ENCODE measurements around the gene C4BPA. TPM values are rescaled to one million over a fixed set of nuclear protein-coding genes. Genes with fewer than 3 reads are reported as not detected.
A peak's percentile ranks its signal among the peaks of the same experiment; 100 is the strongest.

Gene C4BPA
- total and polyA plus RNA-seq, 9 donors = 0.09 to 0.50 (median 0.13) TPM; not detected in 2

DNA sequence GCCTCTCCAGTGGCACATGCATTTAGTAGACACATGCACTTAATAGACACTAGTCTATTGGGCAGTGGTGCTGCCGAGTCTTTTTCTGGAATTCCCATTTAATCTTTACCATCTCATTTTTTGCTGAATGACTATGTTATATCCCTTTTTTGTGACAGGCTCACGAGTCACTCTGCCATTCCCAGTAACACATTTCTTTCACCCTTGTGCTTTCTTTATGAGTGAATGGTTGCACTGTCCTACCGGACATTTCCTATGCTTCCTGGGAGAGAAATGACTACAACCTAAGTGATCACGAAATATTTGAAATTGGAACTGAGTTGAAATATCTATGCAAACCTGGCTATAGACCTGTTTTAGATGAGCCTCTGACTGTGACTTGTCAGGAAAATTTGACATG lies 70.9 kb downstream of the C4BPA start:
- Histone ChIP-seq H3K4me3 (ENCODE audit: low read length) (no peak overlapping the region), H3K36me3 (ENCODE audit: control insufficient read depth, insufficient read depth, low read length) (no peaks in the 10 kb centered on the region), H3K27ac (ENCODE audit: low read length) (no peak overlapping the region), H3K9me3 (replicated peaks; ENCODE audit: control insufficient read depth, low read depth, low read length) (no peaks in the 10 kb centered on the region), H3K27me3 (ENCODE audit: control insufficient read depth, insufficient read depth, low read length) (no peaks in the 10 kb centered on the region), H3K4me1 (ENCODE audit: control insufficient read depth, insufficient read depth, low read length) (no peaks in the 10 kb centered on the region)
- WGBS (ENCODE audit: insufficient coverage) = 90% methylated on average over 2 of the region's 4 CpGs
- DNase-seq = no peak

DNA sequence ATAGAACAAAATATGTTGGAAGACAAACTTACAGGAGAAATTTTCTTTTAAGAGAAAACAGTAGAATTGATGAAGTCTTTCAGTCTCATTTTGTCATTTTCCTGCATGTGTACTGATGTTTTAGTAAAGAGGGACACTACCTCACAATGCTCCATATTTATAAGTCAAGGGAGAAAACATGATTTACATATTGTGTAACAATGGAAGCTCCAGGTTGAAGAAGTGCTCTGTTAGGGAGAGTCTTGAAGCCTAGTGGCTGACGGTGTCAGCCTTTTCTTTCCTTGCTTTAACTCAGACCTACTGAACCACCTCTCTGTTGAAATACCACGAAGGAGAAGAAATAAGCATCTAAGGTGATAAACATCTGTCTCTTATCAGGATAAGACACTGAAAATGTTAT lies 75.0 kb downstream of the C4BPA start:
- no CpG with 5 or more reads among the region's 2 CpGs for WGBS (ENCODE audit: insufficient coverage)
- Histone ChIP-seq H3K9me3 (replicated peaks; ENCODE audit: control insufficient read depth, low read depth, low read length) (no peaks in the 10 kb centered on the region), H3K4me1 (ENCODE audit: control insufficient read depth, insufficient read depth, low read length) (no peaks in the 10 kb centered on the region), H3K27me3 (ENCODE audit: control insufficient read depth, insufficient read depth, low read length) (no peaks in the 10 kb centered on the region), H3K36me3 (ENCODE audit: control insufficient read depth, insufficient read depth, low read length) (no peaks in the 10 kb centered on the region), H3K4me3 (ENCODE audit: low read length) (no peak overlapping the region), H3K27ac (ENCODE audit: low read length) (no peak overlapping the region)
- no peak for DNase-seq

DNA sequence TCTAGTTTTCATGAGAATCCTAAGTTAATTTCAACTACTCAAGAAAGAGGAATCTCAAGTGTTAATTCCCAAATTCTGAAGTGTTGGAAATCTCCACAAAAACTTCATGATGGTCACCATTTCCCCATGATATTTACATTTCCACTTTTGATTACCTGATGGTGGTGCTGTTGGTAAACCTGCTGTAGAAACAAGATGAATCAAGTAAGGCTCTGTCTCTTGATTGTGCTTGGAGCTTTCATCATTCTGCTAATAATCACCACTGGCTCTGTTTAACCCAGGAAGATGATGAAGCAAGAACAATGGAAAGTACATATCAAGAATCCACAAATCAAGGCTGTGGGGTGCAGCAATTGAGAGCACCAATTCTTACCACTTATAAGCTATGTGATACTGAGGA lies 77.8 kb downstream of the C4BPA start:
- H3K27ac ChIP-seq (ENCODE audit: low read length) = no peak overlapping the region
- DNase-seq = no peak
- H3K4me3 ChIP-seq (ENCODE audit: low read length) = no peak overlapping the region
- no peaks in the 10 kb centered on the region for H3K9me3 ChIP-seq (replicated peaks; ENCODE audit: control insufficient read depth, low read depth, low read length)
- H3K4me1 ChIP-seq (ENCODE audit: control insufficient read depth, insufficient read depth, low read length) = no peaks in the 10 kb centered on the region
- no peaks in the 10 kb centered on the region for H3K36me3 ChIP-seq (ENCODE audit: control insufficient read depth, insufficient read depth, low read length)
- no peaks in the 10 kb centered on the region for H3K27me3 ChIP-seq (ENCODE audit: control insufficient read depth, insufficient read depth, low read length)

DNA sequence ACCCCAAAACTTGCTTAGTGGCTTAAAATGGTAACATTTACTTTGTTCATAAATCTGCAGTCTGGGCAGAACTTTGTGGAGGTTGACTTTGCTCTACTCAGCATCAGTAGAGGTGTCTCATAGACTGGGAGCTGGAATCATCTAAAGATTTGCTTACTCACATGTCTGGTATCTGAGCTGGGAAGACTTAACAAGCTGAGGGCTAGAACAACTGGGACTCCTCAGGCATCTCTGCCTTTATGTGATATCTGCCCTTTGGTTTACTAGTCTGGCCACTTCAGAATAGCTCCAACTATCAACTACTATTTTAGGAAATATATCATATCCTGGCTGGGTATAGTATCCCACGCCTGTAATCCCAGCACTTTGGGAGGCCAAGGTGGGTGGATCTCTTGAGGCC lies 82.5 kb downstream of the C4BPA start:
- H3K9me3 ChIP-seq (replicated peaks; ENCODE audit: control insufficient read depth, low read depth, low read length) = no peaks in the 10 kb centered on the region
- H3K4me3 ChIP-seq (ENCODE audit: low read length) = no peak overlapping the region
- no peaks in the 10 kb centered on the region for H3K4me1 ChIP-seq (ENCODE audit: control insufficient read depth, insufficient read depth, low read length)
- no peak for DNase-seq
- no peak overlapping the region for H3K27ac ChIP-seq (ENCODE audit: low read length)
- no peaks in the 10 kb centered on the region for H3K27me3 ChIP-seq (ENCODE audit: control insufficient read depth, insufficient read depth, low read length)
- H3K36me3 ChIP-seq (ENCODE audit: control insufficient read depth, insufficient read depth, low read length) = no peaks in the 10 kb centered on the region
- no CpG with 5 or more reads among the region's 1 CpG for WGBS (ENCODE audit: insufficient coverage)

GRCh38 chr1:207188901-207189300 lies 84.9 kb downstream of the C4BPA start:
- no peaks in the 10 kb centered on the region for H3K36me3 ChIP-seq (ENCODE audit: control insufficient read depth, insufficient read depth, low read length)
- no peaks in the 10 kb centered on the region for H3K4me1 ChIP-seq (ENCODE audit: control insufficient read depth, insufficient read depth, low read length)
- no CpG with 5 or more reads among the region's 1 CpG for WGBS (ENCODE audit: insufficient coverage)
- no peak overlapping the region for H3K27ac ChIP-seq (ENCODE audit: low read length)
- no peaks in the 10 kb centered on the region for H3K9me3 ChIP-seq (replicated peaks; ENCODE audit: control insufficient read depth, low read depth, low read length)
- H3K4me3 ChIP-seq (ENCODE audit: low read length) = no peak overlapping the region
- DNase-seq = peak; percentile 43
- H3K27me3 ChIP-seq (ENCODE audit: control insufficient read depth, insufficient read depth, low read length) = no peaks in the 10 kb centered on the region

DNA sequence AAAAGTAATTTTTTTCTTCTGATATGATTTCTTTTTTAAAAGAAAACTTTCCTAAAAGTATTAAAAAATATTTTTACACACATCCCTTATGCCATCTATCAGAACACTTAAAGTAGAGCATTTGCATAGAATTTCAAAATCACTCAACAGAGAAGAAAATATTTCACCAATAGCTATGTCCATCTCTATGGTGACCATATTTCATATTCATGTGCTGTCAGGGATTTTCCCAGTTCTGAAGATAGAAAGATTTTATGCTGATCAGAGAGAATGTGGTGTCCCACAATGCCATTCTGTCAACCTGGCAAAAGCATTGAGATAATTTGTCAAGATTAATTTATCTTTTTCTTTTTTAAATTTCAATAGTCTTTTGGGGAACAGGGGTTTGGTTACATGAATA lies 87.0 kb downstream of the C4BPA start:
- Histone ChIP-seq H3K36me3 (ENCODE audit: control insufficient read depth, insufficient read depth, low read length) (no peaks in the 10 kb centered on the region), H3K9me3 (replicated peaks; ENCODE audit: control insufficient read depth, low read depth, low read length) (no peaks in the 10 kb centered on the region), H3K4me3 (ENCODE audit: low read length) (no peak overlapping the region), H3K4me1 (ENCODE audit: control insufficient read depth, insufficient read depth, low read length) (no peaks in the 10 kb centered on the region), H3K27ac (ENCODE audit: low read length) (no peak overlapping the region), H3K27me3 (ENCODE audit: control insufficient read depth, insufficient read depth, low read length) (no peaks in the 10 kb centered on the region)
- DNase-seq = no peak

- Histone ChIP-seq H3K36me3 (ENCODE audit: control insufficient read depth, insufficient read depth, low read length) (no peaks in the 10 kb centered on the region), H3K4me1 (ENCODE audit: control insufficient read depth, insufficient read depth, low read length) (no peaks in the 10 kb centered on the region), H3K27me3 (ENCODE audit: control insufficient read depth, insufficient read depth, low read length) (no peaks in the 10 kb centered on the region), H3K9me3 (replicated peaks; ENCODE audit: control insufficient read depth, low read depth, low read length) (no peaks in the 10 kb centered on the region), H3K4me3 (ENCODE audit: low read length) (no peak overlapping the region), H3K27ac (ENCODE audit: low read length) (no peak overlapping the region)
- WGBS (ENCODE audit: insufficient coverage) = 91% methylated on average over 1 of the region's 3 CpGs
- DNase-seq = no peak
Observed at GRCh38 chr1:207191776-207192175, 87.7 kb downstream of the C4BPA start.

DNA sequence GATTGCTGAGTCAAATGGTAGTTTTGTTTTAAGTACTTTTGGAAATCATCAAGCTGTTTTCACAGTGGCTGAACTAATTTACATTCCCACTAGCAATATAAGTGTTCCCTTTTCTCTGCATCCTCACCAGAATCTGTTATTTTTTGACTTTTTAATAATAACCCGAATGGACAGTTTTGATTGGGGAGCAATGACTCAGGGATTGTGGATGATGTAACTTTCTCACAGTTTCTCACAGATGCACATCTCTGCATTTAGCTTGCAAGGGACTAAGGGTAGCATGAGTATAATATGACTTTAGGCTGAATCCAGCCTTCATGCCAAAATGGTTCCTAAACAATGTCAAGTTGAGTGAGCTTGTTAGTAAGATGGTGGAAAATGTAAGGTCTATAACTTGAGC lies 90.2 kb downstream of the C4BPA start:
- H3K4me3 ChIP-seq (ENCODE audit: low read length) = no peak overlapping the region
- DNase-seq = no peak
- no peaks in the 10 kb centered on the region for H3K9me3 ChIP-seq (replicated peaks; ENCODE audit: control insufficient read depth, low read depth, low read length)
- WGBS (ENCODE audit: insufficient coverage) = no CpG with 5 or more reads among the region's 1 CpG
- no peaks in the 10 kb centered on the region for H3K4me1 ChIP-seq (ENCODE audit: control insufficient read depth, insufficient read depth, low read length)
- H3K27me3 ChIP-seq (ENCODE audit: control insufficient read depth, insufficient read depth, low read length) = no peaks in the 10 kb centered on the region
- no peak overlapping the region for H3K27ac ChIP-seq (ENCODE audit: low read length)
- H3K36me3 ChIP-seq (ENCODE audit: control insufficient read depth, insufficient read depth, low read length) = no peaks in the 10 kb centered on the region

Other genes starting within 250 kb of the C4BPA start
- gene IL20, start 238.6 kb upstream of the C4BPA start, total RNA-seq = not detected
- not detected for gene IL20, start 238.6 kb upstream of the C4BPA start, polyA plus RNA-seq (ENCODE audit: insufficient read depth in 1 of 8, insufficient read length in 8 of 8, low replicate concordance in 1 of 8)
- not detected for gene IL24, start 206.8 kb upstream of the C4BPA start, total RNA-seq
- under 1 TPM in 7 of 8 donors, not detected in 1; 0.11 to 0.30 (median 0.15) TPM for gene IL24, start 206.8 kb upstream of the C4BPA start, polyA plus RNA-seq (ENCODE audit: insufficient read depth in 1 of 8, insufficient read length in 8 of 8, low replicate concordance in 1 of 8)
- 0.58 TPM for gene FCMR, start 182.3 kb upstream of the C4BPA start, total RNA-seq
- gene FCMR, start 182.3 kb upstream of the C4BPA start, polyA plus RNA-seq (ENCODE audit: insufficient read depth in 1 of 8, insufficient read length in 8 of 8, low replicate concordance in 1 of 8) = 1 to 10 TPM in 7 of 8 donors, under 1 TPM in 1; 0.87 to 2.2 (median 1.4) TPM
- under 0.01 TPM for gene PIGR, start 157.8 kb upstream of the C4BPA start, total RNA-seq
- 1 to 10 TPM in 1 of 8 donors, under 1 TPM in 5, not detected in 2; 0.04 to 2.3 (median 0.18) TPM for gene PIGR, start 157.8 kb upstream of the C4BPA start, polyA plus RNA-seq (ENCODE audit: insufficient read depth in 1 of 8, insufficient read length in 8 of 8, low replicate concordance in 1 of 8)
- not detected for gene FCAMR, start 133.8 kb upstream of the C4BPA start, total RNA-seq
- under 1 TPM in 1 of 8 donors, not detected in 7; 0.16 TPM for gene FCAMR, start 133.8 kb upstream of the C4BPA start, polyA plus RNA-seq (ENCODE audit: insufficient read depth in 1 of 8, insufficient read length in 8 of 8, low replicate concordance in 1 of 8)
- under 0.01 TPM for gene C1orf116, start 71.5 kb upstream of the C4BPA start, total RNA-seq
- 1 to 10 TPM in 2 of 8 donors, under 1 TPM in 6; 0.07 to 2.9 (median 0.14) TPM for gene C1orf116, start 71.5 kb upstream of the C4BPA start, polyA plus RNA-seq (ENCODE audit: insufficient read depth in 1 of 8, insufficient read length in 8 of 8, low replicate concordance in 1 of 8)
- gene YOD1, start 53.0 kb upstream of the C4BPA start, total RNA-seq = 6.4 TPM
- gene YOD1, start 53.0 kb upstream of the C4BPA start, polyA plus RNA-seq (ENCODE audit: insufficient read depth in 1 of 8, insufficient read length in 8 of 8, low replicate concordance in 1 of 8) = 1 to 10 TPM; 4.2 to 6.7 (median 5.7) TPM
- 4.3 TPM for gene PFKFB2, start 51.0 kb upstream of the C4BPA start, total RNA-seq
- 1 to 10 TPM; 3.8 to 7.7 (median 4.6) TPM for gene PFKFB2, start 51.0 kb upstream of the C4BPA start, polyA plus RNA-seq (ENCODE audit: insufficient read depth in 1 of 8, insufficient read length in 8 of 8, low replicate concordance in 1 of 8)
- 0.27 TPM for gene C4BPB, start 15.4 kb upstream of the C4BPA start, total RNA-seq
- gene C4BPB, start 15.4 kb upstream of the C4BPA start, polyA plus RNA-seq (ENCODE audit: insufficient read depth in 1 of 8, insufficient read length in 8 of 8, low replicate concordance in 1 of 8) = under 1 TPM in 7 of 8 donors, not detected in 1; 0.11 to 0.53 (median 0.37) TPM
- gene CD55, start 217.4 kb downstream of the C4BPA start, total RNA-seq = 18.3 TPM
- gene CD55, start 217.4 kb downstream of the C4BPA start, polyA plus RNA-seq (ENCODE audit: insufficient read depth in 1 of 8, insufficient read length in 8 of 8, low replicate concordance in 1 of 8) = 10 to 100 TPM; 12.3 to 28.9 (median 16.3) TPM